K562 (cell line): Measurements from ENCODE around the gene EVX1. TPM values are rescaled to one million over a fixed set of nuclear protein-coding genes. Genes with fewer than 3 reads are reported as not detected.

Experiments
- ATAC-seq: fragments of 200-7000 bp; cut with Tn5 transposase; 3 replicates; pipeline ENCODE4 v1.9.1; 2020; ENCODE audit warnings: moderate library complexity
- BruUV-seq: library from RNA; stranded (reverse); fragments of 400-500 nt; replicated peaks from 2 replicates; lab custom pipeline; 2021; lab: Mats Ljungman, UMichigan
- CTCF ChIA-PET: fragments of 300-600 bp; formaldehyde crosslinking; extraction: SDS; loops from one replicate; lab custom pipeline; 2021; ENCODE audit warnings: low intra/inter-chr PET ratio; lab: Yijun Ruan, JAX
- POLR2A ChIA-PET: fragments of 300-600, 350-650 bp; sonication (Branson Sonifier 250); formaldehyde crosslinking; extraction: SDS; loops from one replicate; lab custom pipeline; 2021; ENCODE audit warnings: antibody characterized with exemption, inconsistent platforms; lab: Yijun Ruan, JAX
- DNase-seq, 4 experiments: peaks; one replicate each; pipeline versions ENCODE4 v3.0.0 to v3.0.0-alpha.2; 2011 to 2018; ENCODE audit warnings: low spot score in 3 of 4, mixed read lengths in 3 of 4; ENCODE audit errors: extremely low read depth in 1 of 4
- FAIRE-seq: peaks from 2 replicates; lab custom pipeline; 2011; peaks lifted over from hg19 to GRCh38; lab: Jason Lieb, UNC
- H2AFZ ChIP-seq: 2 replicates; pipeline ENCODE4 v1.6.0; 2011; ENCODE audit warnings: low read depth, low read length, control low read depth, inconsistent platforms
- H3K27ac ChIP-seq: fragments of 200-600 bp; 3 replicates; pipeline ENCODE4 v1.8.0; 2011; ENCODE audit warnings: low read depth, mild to moderate bottlenecking, control low read depth, inconsistent platforms, low read length, moderate library complexity, mixed read lengths; ENCODE audit errors: extremely low read depth
- H3K27me3 ChIP-seq, 2 experiments: fragments of 300-600 bp in 1 of 2; 2 replicates in 1 of 2; 3 replicates in 1 of 2; pipeline versions ENCODE4 v1.6.0 to v1.8.0; 2011; ENCODE audit warnings: inconsistent platforms in 2 of 2, low read length in 2 of 2, mild to moderate bottlenecking in 1 of 2, mixed read lengths in 1 of 2, moderate library complexity in 1 of 2; ENCODE audit not compliant: control insufficient read depth in 2 of 2, insufficient read depth in 2 of 2
- H3K36me3 ChIP-seq: fragments of 300-600 bp; 3 replicates; pipeline ENCODE4 v1.8.0; 2011; ENCODE audit warnings: mild to moderate bottlenecking, low read length, inconsistent platforms; ENCODE audit not compliant: control insufficient read depth, insufficient read depth
- H3K4me1 ChIP-seq, 2 experiments: fragments of 200-600 bp in 1 of 2; replicated peaks in 1 of 2; 2 replicates in 1 of 2; 3 replicates in 1 of 2; pipeline versions ENCODE4 v1.5.1 to v1.8.0; 2011; ENCODE audit warnings: inconsistent platforms in 2 of 2, low read length in 2 of 2, mild to moderate bottlenecking in 1 of 2, mixed read lengths in 1 of 2, moderate library complexity in 1 of 2; ENCODE audit not compliant: control insufficient read depth in 2 of 2, insufficient read depth in 2 of 2
- H3K4me2 ChIP-seq: 2 replicates; pipeline ENCODE4 v1.6.1; 2011; ENCODE audit warnings: low read length, control low read depth, inconsistent platforms, mixed read lengths; ENCODE audit not compliant: insufficient read depth
- H3K4me3 ChIP-seq: fragments of 200-600 bp; sonication (generic), shearing (Covaris generic); 2 replicates; pipeline ENCODE4 v1.5.1; 2016; ENCODE audit warnings: control low read depth, inconsistent platforms
- H3K79me2 ChIP-seq: fragments of 200-600 bp; 3 replicates; pipeline ENCODE4 v1.8.0; 2011; ENCODE audit warnings: low read length, inconsistent platforms; ENCODE audit not compliant: control insufficient read depth, insufficient read depth
- H3K9ac ChIP-seq, 2 experiments: 2 replicates each; pipeline versions ENCODE4 v1.6.0 to v1.6.1; 2011; ENCODE audit warnings: low read depth in 2 of 2, low read length in 2 of 2, control low read depth in 1 of 2, inconsistent platforms in 1 of 2, mild to moderate bottlenecking in 1 of 2, mixed read lengths in 1 of 2; ENCODE audit not compliant: insufficient read depth in 1 of 2
- H3K9me1 ChIP-seq: one replicate; pipeline ENCODE4 v1.6.0; 2011; ENCODE audit warnings: inconsistent platforms, mild to moderate bottlenecking, low read length, moderate library complexity; ENCODE audit not compliant: control insufficient read depth, insufficient read depth
- H3K9me3 ChIP-seq: replicated peaks from 2 replicates; pipeline ENCODE4 v1.5.1; 2011; ENCODE audit warnings: low read depth, low read length, inconsistent platforms; ENCODE audit not compliant: control insufficient read depth, insufficient read depth
- H4K20me1 ChIP-seq: replicated peaks from 2 replicates; pipeline ENCODE4 v1.6.1; 2011; ENCODE audit warnings: low read length, inconsistent platforms, mixed read lengths; ENCODE audit not compliant: control insufficient read depth, insufficient read depth
- ASH1L ChIP-seq: fragments of 450-650 bp; IDR thresholded peaks from 2 replicates; pipeline ENCODE4 v1.6.1; 2018; ENCODE audit warnings: borderline replicate concordance, mild to moderate bottlenecking, low read depth; ENCODE audit not compliant: partially characterized antibody
- CTBP1 ChIP-seq: fragments of 450-650 bp; IDR thresholded peaks from 2 replicates; pipeline ENCODE4 v1.6.1; 2016; ENCODE audit warnings: borderline replicate concordance
- KLF1 ChIP-seq: fragments of 450-650 bp; IDR thresholded peaks from 2 replicates; pipeline ENCODE4 v1.6.1; 2016; ENCODE audit warnings: missing genetic modification characterization, missing compliant biosample characterization
- NFIC ChIP-seq: fragments of 450-650 bp; IDR thresholded peaks from 2 replicates; pipeline ENCODE4 v1.6.1; 2017; ENCODE audit warnings: mild to moderate bottlenecking, inconsistent platforms
- PRPF4 ChIP-seq: fragments of 200-400 bp; formaldehyde crosslinking; IDR thresholded peaks from one replicate; pipeline ENCODE4 v1.6.1; 2017; ENCODE audit warnings: low read length, low read depth, mild to moderate bottlenecking; ENCODE audit not compliant: insufficient read depth, poor library complexity, severe bottlenecking
- SNRNP70 ChIP-seq: fragments of 200-400 bp; formaldehyde crosslinking; optimal IDR thresholded peaks from 2 replicates; pipeline ENCODE3; 2017; ENCODE audit warnings: low read depth, low read length
- WGBS: fragments of 100-300 bp; shearing (Covaris generic); methylation state at CpG from one replicate; pipeline ENCODE4 v1.1.6; 2016; ENCODE audit warnings: low coverage, mixed read lengths; ENCODE audit not compliant: insufficient coverage; ENCODE audit errors: missing lambda C conversion rate; 5-methylcytosine and 5-hydroxymethylcytosine counted together
- in situ Hi-C: fragments of 300-500 bp; cut with MboI; formaldehyde crosslinking; loops from 4 replicates; pipeline ENCODE4 v1.15.0; 2018; ENCODE audit warnings: inconsistent platforms, mixed read lengths
- intact Hi-C: fragments of 100-400 bp; cut with micrococcal nuclease; formaldehyde crosslinking; loops from 2 replicates; pipeline ENCODE4 v1.14.2; 2022
- polyA plus RNA-seq, 8 experiments: library from polyadenylated mRNA; depleted of rRNA in 4 of 8; stranded (reverse) in 5 of 8; unstranded in 3 of 8; fragments of >200 nt; fragmentation: Nextera tagmentation in 2 of 8; fragmentation: Illumina TruSeq in 1 of 8; extraction: Ambion mirVana in 2 of 8; extraction: Trizol in 1 of 8; gene quantifications; 2 replicates each; pipeline versions ENCODE4 v1.2.1 to v1.2.3, GENCODE V29; 2011 to 2014; ENCODE audit warnings: inconsistent platforms in 1 of 8, missing spikeins in 1 of 8
- total RNA-seq, 7 experiments: library from RNA; depleted of rRNA in 6 of 7; stranded (reverse); fragments of >200 nt in 6 of 7; fragmentation: Illumina TruSeq in 2 of 7; extraction: Trizol in 2 of 7; gene quantifications; 2 replicates each; pipeline versions ENCODE4 v1.2.1 to v1.2.3, GENCODE V29; 2011 to 2021; ENCODE audit warnings: low replicate concordance in 1 of 7
- TF ChIP-seq, protein P1 (sequence below): fragments of 450-650 bp; IDR thresholded peaks from 2 replicates; pipeline ENCODE4 v1.6.1; 2016; ENCODE audit warnings: low read depth, mild to moderate bottlenecking, moderate library complexity
- TF ChIP-seq, protein P2 (sequence below): sonication (generic); formaldehyde crosslinking; IDR thresholded peaks from 2 replicates; pipeline ENCODE4 v1.8.1; 2023; ENCODE audit warnings: mild to moderate bottlenecking, missing genetic modification reagents
- TF ChIP-seq, protein P3 (sequence below): fragments of 450-650 bp; formaldehyde crosslinking; IDR thresholded peaks from 2 replicates; pipeline ENCODE4 v1.4.0; 2020; ENCODE audit warnings: mild to moderate bottlenecking, moderate library complexity

EVX1 gene
- total and polyA plus RNA-seq, 9 of the 15 experiments (the other 6 are each of a cell fraction or from before 2014, with no cell fraction given), result not detected

DNA sequence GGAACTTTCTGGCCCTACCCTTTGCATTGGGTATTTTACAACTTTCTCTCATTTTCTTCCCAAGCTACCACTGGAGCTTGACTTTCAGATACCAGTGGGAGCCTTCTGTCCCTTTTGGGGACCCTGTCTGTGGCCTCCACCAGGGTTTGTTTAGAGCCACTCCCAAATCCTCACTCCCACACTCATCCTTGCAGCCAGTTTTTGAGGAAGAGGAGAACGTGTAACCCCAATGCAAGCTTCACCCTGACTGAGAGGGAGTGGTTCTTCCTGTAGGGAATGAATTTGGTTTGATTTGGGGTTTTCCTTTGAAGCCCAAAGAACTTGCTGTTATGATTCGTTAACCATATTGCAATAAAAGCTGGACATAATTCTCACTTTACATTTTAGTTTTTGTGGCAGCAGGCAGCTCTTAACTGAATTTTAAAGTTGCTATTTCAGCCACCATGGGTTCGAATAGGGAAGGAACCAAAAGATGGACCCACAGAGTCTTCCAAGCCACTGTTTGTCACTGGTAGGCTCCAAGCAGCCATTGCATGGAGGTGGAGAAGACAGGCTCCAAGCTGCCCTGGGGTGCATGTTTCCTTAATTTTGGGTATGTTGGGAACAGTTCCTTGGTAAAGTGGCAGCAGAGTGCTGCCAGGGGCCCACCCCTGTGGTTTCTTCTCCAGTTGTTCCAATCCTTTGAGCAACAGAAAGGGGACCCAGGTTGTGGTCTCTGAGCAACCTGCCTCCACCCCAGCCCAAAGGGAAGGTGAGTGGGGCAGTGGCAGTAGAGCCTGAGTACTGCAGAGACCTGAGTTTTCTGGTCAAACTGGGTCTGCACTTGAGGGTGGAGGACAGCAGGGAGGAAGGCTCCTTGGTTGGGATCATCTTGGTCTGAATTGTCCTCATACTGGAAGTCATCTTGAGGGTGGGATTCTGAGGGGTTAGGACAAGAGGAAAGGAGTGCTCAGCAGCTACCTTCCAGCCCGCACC, 5.1 kb downstream of the EVX1 start:
- H2AFZ ChIP-seq, result no peak overlapping the region
- no TSS peak for BruUV-seq
- in situ Hi-C loops, result no loop called here
- H3K9me1 ChIP-seq, result peaks cover 2% of the 10 kb centered on the region
- no peak overlapping the region for H3K4me3 ChIP-seq
- no peaks in the 10 kb centered on the region for H3K36me3 ChIP-seq
- FAIRE-seq, result no peak
- H3K27me3 ChIP-seq, result peaks cover 80 to 98% of the 10 kb centered on the region in 2 experiments
- no peak for TF ChIP-seq PRPF4
- no peak for TF ChIP-seq ASH1L
- TF ChIP-seq, all 486 proteins: peak for 0
- Histone ChIP-seq H3K9ac (no peak overlapping the region), H3K79me2 (no peaks in the 10 kb centered on the region), H3K4me2 (no peak overlapping the region), H3K9me3 (no peaks in the 10 kb centered on the region), H3K4me1 (peaks cover 0 to 29% of the 10 kb centered on the region in 2 experiments; a peak in 2 of 5 replicates), H4K20me1 (peaks cover 9% of the 10 kb centered on the region), H3K27ac (no peak overlapping the region)
- ATAC-seq (no peak), DNase-seq (no peak)
- POLR2A ChIA-PET, result interaction anchor here (0.9 kb wide), 1 partner anchor 11 kb away, joined by 7 read pairs; no protein-coding TSS in a partner anchor
- intact Hi-C loops, result no loop called here
- CTCF ChIA-PET, result no interaction called here
- 0% methylated on average over 4 of the region's 4 CpGs for WGBS

DNA sequence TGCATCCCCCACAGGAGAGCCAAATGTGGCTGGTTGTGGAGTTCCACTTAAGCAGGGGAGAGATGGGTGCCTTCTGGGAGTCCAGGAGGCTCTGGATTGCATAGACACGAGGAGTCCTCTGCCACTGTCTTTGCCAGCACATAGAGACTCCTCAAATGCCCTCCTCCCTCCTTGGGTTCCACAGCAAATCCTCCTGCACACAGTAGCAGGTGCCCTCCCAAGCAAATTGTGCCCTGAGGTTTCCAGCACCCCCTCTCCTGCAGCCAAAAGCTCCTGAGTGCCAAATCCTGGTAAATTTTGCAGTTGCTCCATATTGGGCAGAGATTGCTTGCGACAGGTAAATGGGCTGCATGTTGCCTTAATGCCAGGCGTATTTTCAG, 5.8 kb downstream of the EVX1 start:
- POLR2A ChIA-PET, result interaction anchor here (0.9 kb wide), 1 partner anchor 10 kb away, joined by 7 read pairs; no protein-coding TSS in a partner anchor
- TF ChIP-seq, protein P1, sequence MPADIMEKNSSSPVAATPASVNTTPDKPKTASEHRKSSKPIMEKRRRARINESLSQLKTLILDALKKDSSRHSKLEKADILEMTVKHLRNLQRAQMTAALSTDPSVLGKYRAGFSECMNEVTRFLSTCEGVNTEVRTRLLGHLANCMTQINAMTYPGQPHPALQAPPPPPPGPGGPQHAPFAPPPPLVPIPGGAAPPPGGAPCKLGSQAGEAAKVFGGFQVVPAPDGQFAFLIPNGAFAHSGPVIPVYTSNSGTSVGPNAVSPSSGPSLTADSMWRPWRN, result no peak
- TF ChIP-seq KLF1 (tag) (no peak), NFIC (no peak), SNRNP70 (no peak), CTBP1 (no peak)
- TF ChIP-seq, protein P2, sequence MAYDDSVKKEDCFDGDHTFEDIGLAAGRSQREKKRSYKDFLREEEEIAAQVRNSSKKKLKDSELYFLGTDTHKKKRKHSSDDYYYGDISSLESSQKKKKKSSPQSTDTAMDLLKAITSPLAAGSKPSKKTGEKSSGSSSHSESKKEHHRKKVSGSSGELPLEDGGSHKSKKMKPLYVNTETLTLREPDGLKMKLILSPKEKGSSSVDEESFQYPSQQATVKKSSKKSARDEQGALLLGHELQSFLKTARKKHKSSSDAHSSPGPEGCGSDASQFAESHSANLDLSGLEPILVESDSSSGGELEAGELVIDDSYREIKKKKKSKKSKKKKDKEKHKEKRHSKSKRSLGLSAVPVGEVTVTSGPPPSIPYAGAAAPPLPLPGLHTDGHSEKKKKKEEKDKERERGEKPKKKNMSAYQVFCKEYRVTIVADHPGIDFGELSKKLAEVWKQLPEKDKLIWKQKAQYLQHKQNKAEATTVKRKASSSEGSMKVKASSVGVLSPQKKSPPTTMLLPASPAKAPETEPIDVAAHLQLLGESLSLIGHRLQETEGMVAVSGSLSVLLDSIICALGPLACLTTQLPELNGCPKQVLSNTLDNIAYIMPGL (CRISPR knock-in tag), result no peak
- TF ChIP-seq, protein P3, sequence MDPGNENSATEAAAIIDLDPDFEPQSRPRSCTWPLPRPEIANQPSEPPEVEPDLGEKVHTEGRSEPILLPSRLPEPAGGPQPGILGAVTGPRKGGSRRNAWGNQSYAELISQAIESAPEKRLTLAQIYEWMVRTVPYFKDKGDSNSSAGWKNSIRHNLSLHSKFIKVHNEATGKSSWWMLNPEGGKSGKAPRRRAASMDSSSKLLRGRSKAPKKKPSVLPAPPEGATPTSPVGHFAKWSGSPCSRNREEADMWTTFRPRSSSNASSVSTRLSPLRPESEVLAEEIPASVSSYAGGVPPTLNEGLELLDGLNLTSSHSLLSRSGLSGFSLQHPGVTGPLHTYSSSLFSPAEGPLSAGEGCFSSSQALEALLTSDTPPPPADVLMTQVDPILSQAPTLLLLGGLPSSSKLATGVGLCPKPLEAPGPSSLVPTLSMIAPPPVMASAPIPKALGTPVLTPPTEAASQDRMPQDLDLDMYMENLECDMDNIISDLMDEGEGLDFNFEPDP (CRISPR knock-in tag), result no peak

More for the DNA sequence above, 5.8 kb downstream of the EVX1 start:
- peaks cover 9% of the 10 kb centered on the region for H4K20me1 ChIP-seq
- H3K27ac ChIP-seq, result no peak overlapping the region
- H3K9me3 ChIP-seq, result no peaks in the 10 kb centered on the region
- H3K79me2 ChIP-seq, result no peaks in the 10 kb centered on the region
- peaks cover 79 to 98% of the 10 kb centered on the region in 2 experiments for H3K27me3 ChIP-seq
- in situ Hi-C loops, result no loop called here
- CTCF ChIA-PET, result no interaction called here
- H3K4me3 ChIP-seq, result no peak overlapping the region
- no TSS peak for BruUV-seq
- WGBS, result 0% methylated on average over 3 of the region's 3 CpGs
- H2AFZ ChIP-seq, result no peak overlapping the region
- H3K9me1 ChIP-seq, result peaks cover under 1% of the 10 kb centered on the region
- DNase-seq (no peak), FAIRE-seq (no peak), ATAC-seq (no peak)
- intact Hi-C loops, result no loop called here
- no peak overlapping the region for H3K9ac ChIP-seq
- no peaks in the 10 kb centered on the region for H3K36me3 ChIP-seq
- peaks cover 0 to 23% of the 10 kb centered on the region in 2 experiments; a peak in 1 of 5 replicates for H3K4me1 ChIP-seq
- no peak overlapping the region for H3K4me2 ChIP-seq
